Activated CD4-positive, alpha-beta memory T cell treated with anti-CD3 and anti-CD28 coated beads, Interleukin-2, amount 10 ng/mL, durations not matched to agents 7 days and 5 days (primary cell): ENCODE data around the gene OPRD1. TPM values are rescaled to one million over a fixed set of nuclear protein-coding genes. Genes with fewer than 3 reads are reported as not detected.
"Not testable (repeated sequence)": the region's sequence is repeated elsewhere in the genome, so short reads cannot be mapped to it uniquely, and the experiment has no call there.

Experiments
- CTCF ChIA-PET: fragments of 350-600 bp; sonication (Branson Sonifier 250); formaldehyde crosslinking; loops from one replicate; lab custom pipeline; 2021; ENCODE audit warnings: antibody characterized with exemption, inconsistent platforms; lab: Charles Lee
- POLR2A ChIA-PET: fragments of 350-600 bp; sonication (Branson Sonifier 250); formaldehyde crosslinking; loops from one replicate; lab custom pipeline; 2021; ENCODE audit warnings: antibody characterized with exemption; lab: Charles Lee
- DNase-seq: peaks from one replicate; pipeline ENCODE4 v3.0.0-alpha.2; 2020
- H3K27ac Mint-ChIP-seq: one replicate; pipeline ENCODE4 v1.8.0; 2021; ENCODE audit warnings: mild to moderate bottlenecking, mixed read lengths
- H3K27me3 Mint-ChIP-seq: one replicate; pipeline ENCODE4 v1.8.0; 2021; ENCODE audit warnings: mixed read lengths
- H3K36me3 Mint-ChIP-seq: one replicate; pipeline ENCODE4 v1.8.0; 2021; ENCODE audit warnings: low read depth, mixed read lengths
- H3K4me1 Mint-ChIP-seq: one replicate; pipeline ENCODE4 v1.8.0; 2021; ENCODE audit warnings: mixed read lengths
- H3K4me3 Mint-ChIP-seq: one replicate; pipeline ENCODE4 v1.8.0; 2021; ENCODE audit warnings: mild to moderate bottlenecking, mixed read lengths
- H3K9me3 Mint-ChIP-seq: one replicate; pipeline ENCODE4 v1.8.0; 2021; ENCODE audit warnings: mixed read lengths
- total RNA-seq, 2 experiments: library from RNA; stranded (reverse); gene quantifications; one replicate each; pipeline ENCODE4 v1.2.3, GENCODE V29; 2021

Gene OPRD1
- total RNA-seq, 2 experiments from 2014 or later: not detected

- Mint-ChIP-seq H3K4me3 (no peak overlapping the region), H3K4me1 (peaks cover 2% of the 10 kb centered on the region), H3K36me3 (no peaks in the 10 kb centered on the region), H3K27ac (no peak overlapping the region), H3K9me3 (no peaks in the 10 kb centered on the region), H3K27me3 (peaks cover 28% of the 10 kb centered on the region)
- no peak for DNase-seq
- POLR2A ChIA-PET: interaction anchor here (0.9 kb wide), 1 partner anchor 16 kb away, joined by 3 read pairs; no protein-coding TSS in a partner anchor
- CTCF ChIA-PET: no interaction called here
These were observed 4.9 kb upstream of the OPRD1 start for GRCh38 chr1:28807046-28807445.

DNA sequence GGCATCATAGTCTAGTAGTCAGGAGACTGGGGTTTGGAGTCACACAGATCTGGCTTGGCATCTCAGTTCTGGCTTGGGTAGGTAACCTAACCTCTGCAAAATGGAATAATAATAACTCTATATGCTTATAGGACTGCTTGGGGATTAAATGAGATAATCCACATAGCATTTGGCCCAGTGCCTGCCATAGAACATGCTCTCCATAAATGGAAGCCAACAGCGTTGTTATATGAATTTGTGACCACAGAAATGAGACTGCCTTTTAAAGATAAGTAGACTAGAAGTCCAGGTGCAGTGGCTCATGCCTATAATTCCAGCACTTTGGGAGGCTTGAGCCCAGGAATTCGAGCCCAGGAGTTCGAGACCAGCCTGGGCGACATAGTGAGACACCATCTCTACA is 4.0 kb upstream of the OPRD1 start:
- ChIA-PET CTCF (no interaction called here), POLR2A (no interaction called here)
- Mint-ChIP-seq H3K27ac (no peak overlapping the region), H3K36me3 (no peaks in the 10 kb centered on the region), H3K9me3 (no peaks in the 10 kb centered on the region), H3K4me3 (no peak overlapping the region), H3K27me3 (peaks cover 35% of the 10 kb centered on the region), H3K4me1 (peaks cover 4% of the 10 kb centered on the region)
- no peak for DNase-seq

GRCh38 chr1:28811369-28811765 is 603 bp upstream of the OPRD1 start:
- Mint-ChIP-seq H3K9me3 (no peaks in the 10 kb centered on the region), H3K27me3 (peaks cover 55% of the 10 kb centered on the region), H3K4me3 (no peak overlapping the region), H3K36me3 (no peaks in the 10 kb centered on the region), H3K4me1 (peaks cover 4% of the 10 kb centered on the region), H3K27ac (no peak overlapping the region)
- ChIA-PET CTCF (no interaction called here), POLR2A (no interaction called here)
- no peak for DNase-seq

DNA sequence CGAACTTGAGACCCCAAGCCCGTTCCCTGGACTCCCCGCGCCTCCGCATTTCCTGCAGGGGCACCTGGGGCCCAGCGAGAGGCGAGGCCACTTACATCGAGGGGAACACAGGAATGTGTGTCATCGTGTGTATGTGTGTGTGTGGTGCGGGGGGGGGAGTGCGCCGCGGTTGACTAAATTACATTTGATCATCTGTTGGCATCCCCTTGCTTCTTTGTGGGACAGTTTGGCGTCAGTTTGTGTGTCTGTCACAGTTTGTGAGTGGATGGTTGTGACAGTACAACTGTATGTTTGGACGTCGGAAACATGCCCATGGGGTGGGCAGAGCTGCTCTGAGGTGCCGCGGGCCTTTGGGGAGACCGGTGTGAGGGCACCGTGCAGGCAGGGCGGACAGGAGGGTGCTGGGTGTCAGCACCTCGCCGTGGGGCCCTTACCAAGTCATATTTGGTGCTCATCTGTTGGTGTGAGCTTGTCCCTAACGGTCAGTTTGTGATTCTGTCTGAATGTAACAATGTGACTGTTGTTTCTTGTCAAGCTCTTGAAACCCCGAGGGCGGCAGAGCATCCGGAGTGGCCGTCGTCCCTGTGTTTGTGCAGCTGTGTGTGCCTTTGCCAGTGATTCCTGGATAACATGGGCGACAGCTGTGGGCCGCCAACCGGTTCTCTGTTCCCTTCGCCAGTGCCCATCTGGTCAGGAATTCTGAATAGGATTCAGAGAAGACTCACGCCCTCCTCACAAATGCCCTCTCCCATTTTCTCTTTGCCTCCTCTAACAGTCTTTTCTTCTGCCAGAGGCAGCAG is 899 bp downstream of the OPRD1 start:
- DNase-seq: no peak
- CTCF ChIA-PET: no interaction called here
- POLR2A ChIA-PET: no interaction called here
- Mint-ChIP-seq H3K4me3 (no peak overlapping the region), H3K36me3 (no peaks in the 10 kb centered on the region), H3K9me3 (no peaks in the 10 kb centered on the region), H3K27me3 (peaks cover 55% of the 10 kb centered on the region), H3K4me1 (peaks cover 4% of the 10 kb centered on the region), H3K27ac (no peak overlapping the region)

- ChIA-PET CTCF (no interaction called here), POLR2A (no interaction called here)
- Mint-ChIP-seq H3K4me1 (peaks cover 4% of the 10 kb centered on the region), H3K4me3 (no peak overlapping the region), H3K36me3 (no peaks in the 10 kb centered on the region), H3K27ac (no peak overlapping the region), H3K27me3 (peaks cover 55% of the 10 kb centered on the region), H3K9me3 (no peaks in the 10 kb centered on the region)
- DNase-seq: no peak
These were observed 2.0 kb downstream of the OPRD1 start for GRCh38 chr1:28813931-28814465.

- Mint-ChIP-seq H3K4me3 (no peak overlapping the region), H3K9me3 (no peaks in the 10 kb centered on the region), H3K27me3 (peaks cover 44% of the 10 kb centered on the region), H3K36me3 (no peaks in the 10 kb centered on the region), H3K4me1 (peaks cover 4% of the 10 kb centered on the region), H3K27ac (no peak overlapping the region)
- ChIA-PET CTCF (interaction anchor here (1.0 kb wide), 1 partner anchor 13 kb away, joined by 6 read pairs; no protein-coding TSS in a partner anchor), POLR2A (no interaction called here)
- DNase-seq: peak; percentile 17
These were observed 3.7 kb downstream of the OPRD1 start for GRCh38 chr1:28815533-28816185.

- no peaks in the 10 kb centered on the region for H3K9me3 Mint-ChIP-seq
- H3K27ac Mint-ChIP-seq: no peak overlapping the region
- no peak for DNase-seq
- POLR2A ChIA-PET: no interaction called here
- H3K4me1 Mint-ChIP-seq: peaks cover 2% of the 10 kb centered on the region
- CTCF ChIA-PET: interaction anchor here (1.1 kb wide), 1 partner anchor 17 kb away, joined by 3 read pairs; no protein-coding TSS in a partner anchor
- H3K36me3 Mint-ChIP-seq: no peaks in the 10 kb centered on the region
- peaks cover 33% of the 10 kb centered on the region for H3K27me3 Mint-ChIP-seq
- no peak overlapping the region for H3K4me3 Mint-ChIP-seq
These were observed 5.2 kb downstream of the OPRD1 start for GRCh38 chr1:28817133-28817532.

DNA sequence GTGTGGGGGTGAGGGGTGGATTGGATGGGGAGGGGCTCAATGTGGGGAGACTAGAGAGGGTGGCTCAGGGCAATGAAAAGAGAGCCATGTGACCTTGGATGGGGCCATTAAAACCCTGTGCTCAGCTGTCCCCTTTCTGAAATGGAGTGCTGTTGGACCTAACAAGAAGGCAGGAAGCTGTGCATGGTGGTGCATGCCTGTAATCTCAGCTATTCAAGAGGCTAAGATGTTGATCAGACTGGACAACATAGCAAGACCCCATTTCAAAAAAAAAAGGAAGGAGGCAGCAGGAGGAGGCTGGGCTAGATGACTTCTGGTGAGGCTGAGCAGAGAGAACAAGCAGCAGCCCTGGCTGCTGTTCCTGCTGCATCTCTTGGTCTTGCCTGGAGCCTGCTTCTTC is 7.0 kb downstream of the OPRD1 start:
- Mint-ChIP-seq H3K36me3 (no peaks in the 10 kb centered on the region), H3K4me1 (no peaks in the 10 kb centered on the region), H3K4me3 (no peak overlapping the region), H3K27me3 (peaks cover 16% of the 10 kb centered on the region), H3K9me3 (no peaks in the 10 kb centered on the region), H3K27ac (no peak overlapping the region)
- DNase-seq: no peak
- ChIA-PET CTCF (interaction anchor here (0.6 kb wide), 1 partner anchor 23 kb away, joined by 3 read pairs; no protein-coding TSS in a partner anchor), POLR2A (no interaction called here)

GRCh38 chr1:28822799-28823198 is 10.8 kb downstream of the OPRD1 start:
- Mint-ChIP-seq H3K9me3 (no peaks in the 10 kb centered on the region), H3K27me3 (peaks cover 2% of the 10 kb centered on the region), H3K4me1 (no peaks in the 10 kb centered on the region), H3K4me3 (no peak overlapping the region), H3K27ac (no peak overlapping the region), H3K36me3 (no peaks in the 10 kb centered on the region)
- ChIA-PET CTCF (no interaction called here), POLR2A (interaction anchor here (1.0 kb wide), 1 partner anchor 16 kb away, joined by 3 read pairs; no protein-coding TSS in a partner anchor)
- no peak for DNase-seq

- CTCF ChIA-PET: interaction anchor here (0.6 to 1.1 kb wide), 2 partner anchors 53 to 149 kb away, joined by 3 to 5 read pairs; no protein-coding TSS in a partner anchor
These were observed 12.1 kb downstream of the OPRD1 start for GRCh38 chr1:28824061-28824460.

DNA sequence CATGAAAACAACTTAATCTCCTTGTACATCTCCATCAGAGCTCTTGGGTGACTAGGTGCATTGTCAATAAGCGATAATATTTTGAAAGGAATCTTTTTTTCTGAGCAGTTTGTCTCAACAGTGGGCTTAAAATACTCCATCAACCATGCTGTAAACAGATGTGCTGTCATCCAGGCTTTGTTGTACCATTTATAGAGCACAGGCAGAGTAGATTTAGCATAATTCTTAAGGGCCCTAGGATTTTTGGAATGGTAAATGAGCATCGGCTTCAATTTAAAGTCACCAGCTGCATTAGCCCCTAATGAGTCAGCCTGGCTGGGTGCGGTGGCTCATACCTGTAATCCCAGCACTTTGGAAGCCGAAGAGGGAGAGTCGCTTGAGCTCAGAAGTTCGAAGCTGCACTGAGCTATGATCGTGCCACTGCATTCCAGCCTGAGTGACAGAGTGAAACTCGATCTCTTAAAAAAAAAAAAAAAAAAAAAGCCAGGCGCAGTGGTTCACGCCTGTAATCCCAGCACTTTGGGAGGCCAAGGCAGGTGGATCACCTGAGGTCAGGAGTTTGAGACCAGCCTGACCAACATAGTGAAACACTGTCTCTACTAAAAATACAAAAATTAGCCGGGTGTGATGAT is 16.4 kb downstream of the OPRD1 start:
- H3K27me3 Mint-ChIP-seq, DNase-seq, H3K4me3 Mint-ChIP-seq, POLR2A ChIA-PET, H3K9me3 Mint-ChIP-seq, H3K4me1 Mint-ChIP-seq, H3K36me3 Mint-ChIP-seq, H3K27ac Mint-ChIP-seq: not testable (repeated sequence)
- CTCF ChIA-PET: interaction anchor here (0.6 kb wide), 1 partner anchor 199 kb away, joined by 3 read pairs; no protein-coding TSS in a partner anchor

More at GRCh38 chr1:28824061-28824460, 12.1 kb downstream of the OPRD1 start:
- not testable (repeated sequence) for H3K4me1 Mint-ChIP-seq, H3K9me3 Mint-ChIP-seq, H3K27ac Mint-ChIP-seq, DNase-seq, H3K27me3 Mint-ChIP-seq, H3K4me3 Mint-ChIP-seq, H3K36me3 Mint-ChIP-seq
- POLR2A ChIA-PET: interaction anchor here (0.7 kb wide), 1 partner anchor 413 kb away, joined by 3 read pairs; no protein-coding TSS in a partner anchor

DNA sequence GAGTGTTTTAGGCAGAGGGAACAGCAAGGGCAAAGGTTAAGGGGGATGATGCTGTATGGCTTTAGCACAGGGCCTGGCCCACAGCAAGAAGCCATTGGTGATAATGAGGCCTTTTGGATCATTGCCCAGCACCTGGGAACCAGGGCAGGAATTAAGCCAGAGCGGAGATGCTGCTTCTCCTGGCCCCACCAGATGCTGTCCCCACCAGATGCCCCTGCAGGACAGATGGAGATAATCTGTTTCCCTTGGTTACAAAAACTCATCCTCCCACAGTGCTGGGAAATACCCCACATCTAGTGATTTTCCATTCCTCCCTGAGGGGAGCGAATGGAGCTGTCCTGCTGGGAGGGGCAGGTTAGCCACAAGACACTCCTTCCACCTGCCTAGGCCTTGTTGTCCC is 18.8 kb downstream of the OPRD1 start:
- Mint-ChIP-seq H3K4me3 (no peak overlapping the region), H3K27me3 (peaks cover 1% of the 10 kb centered on the region), H3K27ac (no peak overlapping the region), H3K9me3 (no peaks in the 10 kb centered on the region), H3K36me3 (no peaks in the 10 kb centered on the region), H3K4me1 (no peaks in the 10 kb centered on the region)
- ChIA-PET CTCF (no interaction called here), POLR2A (no interaction called here)
- DNase-seq: no peak

- Mint-ChIP-seq H3K9me3 (no peaks in the 10 kb centered on the region), H3K4me3 (no peak overlapping the region), H3K4me1 (no peaks in the 10 kb centered on the region), H3K27ac (no peak overlapping the region), H3K36me3 (no peaks in the 10 kb centered on the region), H3K27me3 (peaks cover 7% of the 10 kb centered on the region)
- POLR2A ChIA-PET: no interaction called here
- DNase-seq: no peak
- CTCF ChIA-PET: interaction anchor here (1.4 kb wide), 1 partner anchor 48 kb away, joined by 3 read pairs; no protein-coding TSS in a partner anchor
These were observed 21.0 kb downstream of the OPRD1 start for GRCh38 chr1:28832966-28833365.
